NCI-H2081 treated with DMSO at 0.1 percent for 48 hours (cell line): ENCODE results near the gene UBL3.

ENCODE experiments used
- DNase-seq: peaks from one replicate; lab custom pipeline; 2025; lab: John Stamatoyannopoulos, UW

Gene UBL3

DNA sequence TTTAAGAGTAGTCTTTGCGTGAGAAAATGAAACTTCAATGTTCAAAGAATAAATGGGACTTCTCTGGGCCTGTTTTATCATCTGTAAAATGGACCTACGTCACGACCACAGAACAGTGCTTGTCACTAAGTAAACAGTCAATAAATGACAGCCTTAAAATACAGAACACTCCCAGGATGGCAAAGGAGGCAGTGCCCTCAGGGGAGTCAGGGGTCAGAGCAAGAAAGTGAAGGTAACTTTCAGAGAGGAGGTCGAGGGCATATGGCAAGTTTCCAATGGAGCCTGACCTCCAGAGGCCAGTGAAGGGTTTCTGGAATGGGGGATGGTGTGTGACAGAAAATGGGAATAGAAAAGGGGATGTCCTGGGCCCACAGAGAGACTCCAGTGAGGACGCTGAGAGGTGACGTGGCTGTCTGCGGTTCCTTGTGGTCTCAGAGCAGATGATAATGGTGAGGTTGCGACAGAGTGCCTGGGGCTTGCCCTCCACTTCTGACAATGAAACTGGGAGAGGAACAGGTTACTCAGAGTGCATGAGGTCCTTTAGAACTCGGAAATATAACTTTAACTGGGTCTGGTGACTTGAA lies 91.8 kb downstream of the UBL3 start:
- no peak for DNase-seq

DNA sequence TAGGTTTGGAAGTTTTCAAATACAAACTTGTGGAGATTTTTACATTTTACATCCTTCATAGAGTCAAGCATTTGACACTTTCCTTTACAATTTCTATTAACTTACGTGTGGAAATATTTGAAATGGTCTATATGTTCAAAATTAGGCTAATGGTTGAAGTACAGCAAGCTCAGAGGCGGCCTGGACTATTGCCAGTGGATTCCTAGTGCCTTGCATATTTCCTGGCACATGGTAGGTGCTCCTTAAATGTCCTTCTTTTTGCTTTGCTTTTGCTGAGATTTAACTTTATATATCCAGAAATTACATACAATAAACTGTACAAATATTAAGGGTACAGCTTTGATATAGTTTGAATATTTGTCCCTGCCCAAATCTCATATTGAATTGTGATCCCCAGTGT lies 93.9 kb downstream of the UBL3 start:
- DNase-seq, result no peak

DNA sequence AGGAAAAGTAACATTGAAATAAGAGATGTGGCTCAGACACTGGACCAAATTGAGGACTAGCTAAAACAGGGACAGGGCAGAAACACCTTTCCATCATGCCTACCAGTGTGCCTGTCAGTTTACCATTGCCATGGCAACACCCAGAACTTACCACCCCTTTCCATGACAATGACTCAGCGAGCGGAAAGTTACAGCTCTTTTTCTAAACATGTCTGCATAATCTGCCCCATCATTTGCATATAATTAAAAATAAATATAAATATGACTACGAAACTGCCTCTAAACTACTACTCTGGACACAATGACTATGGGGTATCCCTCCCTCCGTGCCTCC lies 96.0 kb downstream of the UBL3 start:
- no peak for DNase-seq

DNA sequence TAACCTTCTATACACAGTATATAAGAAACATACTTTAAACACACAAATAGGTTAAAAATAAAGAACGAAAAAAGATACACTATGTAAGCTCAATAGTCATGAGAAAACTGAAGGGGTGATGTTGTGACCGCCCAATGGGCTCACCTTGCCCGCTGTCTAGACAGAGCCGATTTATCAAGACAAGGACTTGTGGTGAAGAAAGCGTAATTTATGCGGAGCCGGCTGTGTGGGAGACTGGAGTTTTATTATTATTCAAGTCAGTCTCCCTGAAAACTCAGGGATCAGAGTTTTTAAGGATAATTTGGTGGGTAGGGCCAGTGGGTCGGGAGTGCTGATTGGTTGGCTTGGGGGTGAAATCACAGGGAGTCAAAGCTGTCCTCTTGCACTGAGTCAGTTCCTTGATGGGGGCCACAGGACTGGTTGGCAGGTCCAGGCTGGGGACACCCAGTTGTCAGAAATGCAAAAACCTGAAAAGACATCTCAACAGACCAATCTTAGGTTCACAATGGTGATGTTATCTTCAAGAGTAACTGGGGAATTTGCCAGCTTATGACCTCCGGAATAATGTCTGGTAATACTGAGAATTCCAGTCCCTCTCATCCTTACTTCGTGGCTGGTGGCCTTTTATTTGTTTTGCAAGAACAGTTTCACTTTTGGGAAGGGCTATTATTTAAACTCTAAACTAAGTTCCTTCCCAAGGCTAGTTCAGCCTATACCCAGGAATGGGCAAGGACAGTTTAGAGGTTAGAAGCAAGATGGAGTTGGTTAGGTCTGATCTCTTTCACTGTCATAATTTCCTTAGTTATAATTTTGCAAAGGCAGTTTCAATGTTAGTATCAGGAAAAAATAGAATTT lies 96.6 kb downstream of the UBL3 start:
- DNase-seq, result no peak

DNA sequence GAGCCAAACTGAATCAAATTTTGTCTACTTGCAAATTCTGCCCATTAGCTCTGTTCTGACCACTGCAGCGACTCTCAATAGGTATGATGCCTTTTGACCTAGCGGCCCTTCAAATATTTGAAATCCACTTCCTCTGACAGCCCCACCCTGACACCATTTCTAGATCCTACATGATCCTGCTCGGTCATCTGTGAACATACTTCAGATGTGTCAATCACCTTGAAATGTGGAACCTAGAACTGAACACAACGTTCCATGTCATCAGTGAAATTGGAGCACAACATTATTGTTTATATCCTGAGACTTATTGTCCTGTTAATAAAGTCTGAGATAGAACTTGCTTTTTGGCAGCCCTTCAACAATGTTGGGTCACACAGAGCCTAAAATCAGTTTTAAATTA lies 98.2 kb downstream of the UBL3 start:
- no peak for DNase-seq

DNA sequence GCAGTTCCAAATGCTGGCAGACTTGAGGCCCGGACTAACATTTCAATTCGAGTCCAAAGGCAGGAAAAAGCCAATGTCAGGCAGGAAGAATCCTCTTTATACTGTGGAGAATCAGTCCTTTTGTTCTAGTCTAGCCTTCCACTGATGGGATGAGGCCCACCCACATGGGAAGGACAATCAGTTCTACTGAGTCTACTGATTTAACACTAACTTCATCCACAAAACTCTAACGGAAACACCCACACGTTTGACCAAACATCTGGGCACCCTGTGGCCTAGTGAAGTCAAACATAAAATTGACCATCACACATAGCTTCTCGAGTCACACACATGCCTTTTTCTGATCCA lies 100.3 kb downstream of the UBL3 start:
- no peak for DNase-seq

DNA sequence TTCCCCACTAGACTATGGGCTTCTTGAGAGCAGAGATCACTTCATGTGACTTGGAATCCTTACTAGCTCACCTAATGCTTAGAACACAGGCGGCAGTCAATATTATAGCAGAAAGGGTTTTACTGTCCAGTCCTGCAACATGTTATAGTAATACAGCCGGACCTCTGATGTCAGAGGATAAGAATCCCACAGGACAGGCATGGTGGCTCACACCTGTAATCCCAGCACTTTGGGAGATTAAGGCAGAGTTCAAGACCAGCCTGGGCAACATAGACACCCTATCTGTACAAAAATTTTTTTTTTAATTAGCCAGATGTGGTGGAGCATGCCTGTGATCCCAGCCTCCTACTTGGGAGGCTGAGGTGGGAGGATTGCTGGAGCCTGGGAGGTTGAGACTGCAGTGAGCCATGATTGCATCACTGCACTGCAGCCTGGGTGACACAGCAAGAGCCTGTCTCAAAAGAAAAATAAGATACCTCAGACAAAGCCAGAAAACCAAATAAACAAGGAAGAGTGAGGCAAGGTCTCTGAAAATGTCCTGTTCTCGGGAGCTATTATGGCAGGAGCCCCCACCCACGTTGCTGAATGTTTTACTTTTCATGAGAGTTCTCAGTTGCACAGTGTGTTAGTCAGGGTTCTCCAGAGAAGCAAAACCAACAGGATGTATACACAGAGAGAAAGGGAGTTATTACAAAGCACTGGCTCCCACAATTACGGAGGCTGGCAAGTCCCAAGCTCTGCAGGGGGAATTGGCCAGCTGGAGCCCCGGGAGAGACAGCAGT lies 100.8 kb downstream of the UBL3 start:
- DNase-seq, result no peak

DNA sequence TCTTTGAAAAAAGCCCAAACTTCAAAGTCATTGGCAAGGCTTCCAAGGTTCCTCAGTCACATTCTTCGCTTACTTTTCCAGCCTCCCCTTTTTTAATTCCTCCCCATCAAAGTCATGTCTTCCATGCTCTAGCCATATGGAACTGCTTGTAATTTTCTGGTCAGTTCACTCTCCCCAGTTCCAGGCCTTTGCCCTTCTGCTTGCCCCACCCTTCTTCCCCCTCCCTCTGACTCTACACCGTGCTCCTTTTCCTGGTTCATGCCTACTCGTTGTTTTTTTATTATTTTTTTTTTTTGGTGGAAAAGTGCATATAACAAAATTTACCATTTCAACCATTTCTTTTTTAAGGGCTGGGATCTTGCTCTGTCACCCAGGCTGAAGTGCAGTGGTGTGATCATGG lies 102.3 kb downstream of the UBL3 start:
- no peak for DNase-seq

DNA sequence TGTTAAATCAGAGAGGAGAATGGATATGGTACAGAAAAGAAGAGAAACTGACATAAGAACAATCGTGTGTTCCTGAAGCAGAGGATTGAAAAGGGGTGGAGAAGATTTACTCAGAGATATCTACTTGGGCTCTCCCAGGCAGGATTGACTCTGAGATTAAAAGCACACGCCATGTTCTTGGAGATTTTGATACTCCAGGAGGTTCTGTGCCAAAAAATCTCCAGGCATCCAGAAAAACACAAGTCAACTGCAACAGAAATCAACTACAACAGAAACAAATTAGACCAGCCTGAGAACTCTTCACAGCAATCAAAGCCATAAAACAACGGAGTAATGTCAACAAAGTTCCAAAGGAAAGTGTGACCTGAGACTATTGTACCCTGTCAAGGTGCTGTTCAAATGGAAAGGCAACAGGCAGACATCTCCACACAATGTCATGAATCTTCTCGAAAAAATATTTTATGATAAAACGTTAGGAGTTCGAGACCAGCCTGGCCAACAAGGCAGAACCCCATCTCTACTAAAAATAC lies 104.2 kb downstream of the UBL3 start:
- DNase-seq, result no peak

DNA sequence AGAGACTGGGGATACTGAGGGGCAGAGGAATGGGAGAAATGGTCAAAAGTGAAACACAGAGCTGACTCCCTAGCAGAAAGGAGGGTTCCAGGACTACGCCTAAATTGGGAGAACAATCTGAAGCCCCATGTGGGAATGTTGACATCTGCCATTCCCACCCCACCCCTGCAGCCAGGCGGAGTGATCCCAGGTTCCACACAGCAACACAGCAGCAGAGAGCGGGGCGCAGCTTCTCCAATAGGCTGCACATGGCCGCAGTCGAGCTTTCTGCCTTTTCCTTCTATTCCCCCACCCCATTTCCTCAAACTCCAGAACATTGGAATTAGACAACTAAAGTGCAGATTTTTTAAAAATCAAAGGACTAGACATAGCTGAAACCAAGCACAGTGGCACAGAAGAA lies 104.7 kb downstream of the UBL3 start:
- no peak for DNase-seq

DNA sequence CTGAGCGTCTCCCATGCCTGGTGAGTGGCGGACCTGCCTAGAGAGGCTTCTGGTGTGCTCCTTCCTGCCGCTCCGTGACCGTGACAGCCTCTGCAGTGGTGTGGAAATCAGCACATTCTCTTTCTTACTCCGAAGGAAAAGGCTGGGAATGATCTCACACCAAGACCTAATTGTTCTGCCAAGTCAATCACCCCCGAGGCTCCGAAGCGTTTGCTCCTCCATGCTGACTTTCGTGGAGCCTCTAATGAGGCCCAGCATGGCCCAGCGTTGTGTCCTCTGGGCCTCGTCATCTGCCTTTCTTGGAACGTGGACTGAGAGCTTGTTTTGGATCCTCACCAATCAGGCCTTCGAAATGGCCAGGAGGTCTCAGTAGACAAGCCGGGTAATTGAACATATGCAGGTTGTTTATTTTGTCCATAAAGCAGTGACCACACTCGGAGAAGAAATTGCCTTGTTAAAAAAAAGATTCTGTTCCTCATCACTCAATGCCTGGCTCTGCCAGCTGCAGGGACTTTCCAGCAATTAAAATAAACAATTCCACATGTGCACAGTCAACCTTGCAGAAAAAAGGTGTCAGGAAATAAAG lies 107.1 kb downstream of the UBL3 start:
- no peak for DNase-seq

DNA sequence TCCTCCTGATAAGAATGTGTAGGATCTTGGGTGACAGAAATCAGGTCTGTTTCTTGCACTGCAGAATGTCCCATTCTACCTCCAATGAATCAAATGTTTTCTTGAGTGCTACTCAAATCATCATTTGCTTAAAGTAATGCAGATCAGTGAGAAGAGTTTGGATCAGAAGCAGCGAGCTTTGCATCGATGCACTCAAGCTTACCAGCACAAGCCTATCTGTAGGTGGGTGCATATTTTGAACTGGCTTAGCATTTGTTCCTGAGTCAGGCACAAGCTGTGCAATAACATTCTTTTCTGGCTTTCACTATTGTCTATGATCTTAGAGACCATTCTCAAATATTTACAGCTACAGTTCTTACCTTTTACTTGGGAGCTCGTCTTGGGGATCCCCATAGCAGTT lies 109.5 kb downstream of the UBL3 start:
- DNase-seq, result no peak

DNA sequence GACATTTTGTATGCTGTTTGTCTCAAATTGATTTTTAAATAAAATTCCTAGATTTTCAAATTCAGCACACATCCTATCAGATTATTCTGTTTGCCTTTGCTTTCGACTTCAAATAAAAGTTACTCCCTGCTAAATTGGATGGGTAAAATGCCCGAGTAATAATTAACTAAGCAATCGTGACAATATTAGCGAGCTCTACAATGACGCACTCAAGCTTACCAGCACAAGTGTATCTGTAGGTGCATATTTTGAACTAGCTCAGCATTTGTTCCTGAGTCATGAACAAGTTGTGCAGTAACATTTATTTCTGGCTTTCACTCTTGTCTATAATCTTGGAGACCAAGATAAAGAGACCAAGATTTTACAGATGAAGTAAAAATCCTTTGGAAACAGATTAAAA lies 113.4 kb downstream of the UBL3 start:
- DNase-seq, result no peak

DNA sequence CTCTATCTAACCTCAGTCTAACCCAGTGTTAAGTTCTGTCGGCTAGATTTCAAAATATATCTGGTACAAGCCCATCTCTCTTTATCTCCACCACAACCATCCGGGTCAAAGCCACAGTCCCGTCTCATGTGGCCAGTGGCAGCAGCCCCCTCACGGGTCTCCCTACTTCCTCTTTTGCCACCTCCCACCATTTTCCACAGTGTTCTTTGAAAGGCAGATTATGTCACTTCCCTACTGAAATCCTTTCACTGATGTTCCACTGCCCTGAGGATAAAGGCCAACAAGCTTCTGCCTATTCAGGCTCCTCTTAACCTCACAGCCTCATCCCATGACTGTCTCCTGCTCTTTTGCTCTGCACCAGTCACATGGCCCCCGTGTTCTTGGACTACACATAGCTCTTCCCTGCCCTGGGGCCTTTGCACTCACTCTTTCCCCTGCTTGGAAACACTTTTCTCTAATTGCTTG lies 117.2 kb downstream of the UBL3 start:
- no peak for DNase-seq

DNA sequence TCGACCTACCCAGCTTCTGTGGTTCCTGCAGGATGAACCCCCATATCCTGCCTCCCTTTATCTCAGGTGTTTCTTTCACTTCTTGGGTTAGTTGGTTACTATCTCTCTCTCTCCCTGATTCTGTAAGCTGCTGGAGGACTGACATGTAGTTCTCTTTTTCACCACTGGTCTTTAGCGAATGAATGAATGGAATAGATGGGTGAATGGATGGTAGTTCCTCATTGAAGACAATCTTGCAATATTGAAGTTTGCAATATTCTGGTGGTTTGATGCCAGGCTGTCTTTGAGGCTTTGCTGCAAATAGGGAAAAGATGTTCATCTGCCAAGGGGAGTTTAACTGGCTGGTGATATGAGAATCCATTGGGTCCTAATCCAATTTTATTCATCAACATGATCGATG lies 120.2 kb downstream of the UBL3 start:
- DNase-seq, result no peak

DNA sequence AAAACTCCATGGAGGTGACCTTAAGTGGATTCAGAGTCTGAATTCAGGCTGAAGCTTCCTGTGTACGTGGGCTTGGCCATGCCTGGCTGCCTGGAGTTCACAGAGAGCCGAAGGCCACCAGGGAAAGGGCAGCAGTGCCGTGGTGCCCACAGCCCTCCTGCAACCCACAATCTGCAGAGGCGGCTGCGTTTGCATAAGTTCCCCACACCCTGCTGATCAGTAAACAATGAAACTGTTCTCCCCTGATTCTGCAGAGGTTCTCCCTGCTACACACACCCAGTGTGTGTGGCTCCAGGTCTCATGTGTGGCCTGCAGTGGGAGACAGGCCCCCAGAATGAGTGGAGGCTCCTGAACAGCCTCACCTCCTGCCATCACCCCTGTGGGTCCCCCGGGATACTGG lies 128.0 kb downstream of the UBL3 start:
- DNase-seq, result no peak

DNA sequence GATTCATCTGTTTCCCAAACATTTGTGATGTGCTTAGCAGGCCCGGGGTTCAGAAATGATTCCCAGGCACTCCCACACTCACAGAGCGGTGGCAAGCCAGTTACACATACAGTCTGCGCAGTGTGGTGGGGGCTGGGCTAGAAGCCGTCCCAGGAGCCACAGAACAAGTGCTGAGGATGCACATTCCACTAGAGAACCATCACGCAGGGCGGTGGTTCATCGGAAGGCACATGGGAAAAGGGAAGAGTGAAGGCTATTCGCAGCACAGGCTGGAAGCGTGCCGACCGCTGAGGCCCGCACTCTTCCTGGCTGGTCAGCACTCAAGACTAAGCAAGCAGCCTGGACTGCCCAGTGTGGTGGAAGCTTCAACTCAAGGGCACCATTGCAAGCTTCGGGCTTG lies 128.7 kb downstream of the UBL3 start:
- DNase-seq, result no peak

DNA sequence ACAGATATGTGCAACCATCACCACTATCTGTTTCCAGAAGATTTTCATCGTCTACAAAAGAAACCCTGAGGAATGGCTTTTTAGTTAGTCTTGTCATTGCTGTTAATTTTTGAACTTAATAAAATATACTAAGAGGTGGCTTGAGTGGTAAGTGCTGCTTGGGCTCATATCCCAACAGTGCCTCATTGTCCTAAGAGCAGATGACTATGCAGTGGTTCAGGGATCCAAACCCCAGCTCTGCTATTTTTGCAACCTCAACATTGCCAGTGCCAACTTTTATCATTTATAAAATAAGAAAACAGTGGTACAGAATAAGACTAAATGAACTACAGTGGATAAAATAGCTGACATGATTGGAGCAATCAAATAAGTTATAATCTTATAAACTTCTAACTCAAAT lies 131.7 kb downstream of the UBL3 start:
- no peak for DNase-seq

DNA sequence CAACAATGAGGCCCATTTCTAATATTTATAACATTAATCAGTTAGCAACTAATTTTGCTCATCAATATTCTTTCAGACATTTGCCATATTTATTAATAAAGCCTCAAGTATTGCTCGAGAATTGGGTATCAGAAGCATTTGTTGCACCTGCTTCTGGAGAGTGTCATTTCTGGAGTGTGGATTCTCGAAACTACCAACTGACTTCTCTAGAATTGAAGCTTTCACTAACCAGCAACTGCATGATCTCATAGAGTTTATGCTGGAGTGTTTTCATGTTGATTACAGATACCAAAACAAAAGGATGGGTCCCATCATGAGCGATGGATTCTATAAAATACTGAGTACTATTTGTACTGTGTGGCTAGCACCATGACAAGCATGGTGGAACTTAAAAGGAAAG lies 133.9 kb downstream of the UBL3 start:
- DNase-seq, result no peak
